A673 (cell line): Measurements from ENCODE around the gene GALNT2. TPM values are rescaled to one million over a fixed set of nuclear protein-coding genes. Genes with fewer than 3 reads are reported as not detected.

Experiments used
- BruUV-seq: library from RNA; stranded (reverse); fragments of 400-500 nt; replicated peaks from 2 replicates; lab custom pipeline; 2021; lab: Mats Ljungman, UMichigan
- CTCF ChIA-PET: fragments of 300-600 bp; sonication (Branson Sonifier 250); formaldehyde crosslinking; loops from one replicate; lab custom pipeline; 2022; ENCODE audit warnings: antibody characterized with exemption; lab: Charles Lee
- POLR2A ChIA-PET: fragments of 300-600 bp; sonication (Branson Sonifier 250); formaldehyde crosslinking; loops from one replicate; lab custom pipeline; 2022; ENCODE audit warnings: antibody characterized with exemption; ENCODE audit not compliant: low non-redundant PET; lab: Charles Lee
- DNase-seq: peaks from one replicate; pipeline ENCODE4 v3.0.0-alpha.2; 2015; ENCODE audit warnings: low spot score
- H3K27ac ChIP-seq: fragments of 200-600 bp; sonication (generic); 2 replicates; pipeline ENCODE4 v1.5.1; 2016; ENCODE audit warnings: mixed run types, low read depth, mild to moderate bottlenecking, mixed read lengths, antibody characterized with exemption, low read length; ENCODE audit not compliant: poor library complexity, severe bottlenecking
- H3K27me3 ChIP-seq: fragments of 200-600 bp; sonication (generic); replicated peaks from 2 replicates; pipeline ENCODE4 v1.6.1; 2017; ENCODE audit warnings: mixed run types, low read depth, mild to moderate bottlenecking, mixed read lengths, antibody characterized with exemption, low read length; ENCODE audit not compliant: insufficient read depth, poor library complexity
- H3K36me3 ChIP-seq: fragments of 200-600 bp; sonication (generic); 2 replicates; pipeline ENCODE4 v1.6.1; 2016; ENCODE audit warnings: mixed run types, mild to moderate bottlenecking, mixed read lengths, antibody characterized with exemption, low read length; ENCODE audit not compliant: insufficient read depth, poor library complexity, severe bottlenecking
- H3K4me1 ChIP-seq: fragments of 200-600 bp; sonication (generic); 2 replicates; pipeline ENCODE4 v1.6.1; 2017; ENCODE audit warnings: mixed run types, mild to moderate bottlenecking, mixed read lengths, antibody characterized with exemption, low read length; ENCODE audit not compliant: insufficient read depth, poor library complexity, severe bottlenecking
- H3K4me3 ChIP-seq: fragments of 200-600 bp; sonication (generic); 2 replicates; pipeline ENCODE4 v1.5.1; 2016; ENCODE audit warnings: low read depth, mixed run types, mild to moderate bottlenecking, mixed read lengths, low read length; ENCODE audit not compliant: poor library complexity, severe bottlenecking
- H3K9me3 ChIP-seq: fragments of 200-600 bp; sonication (generic); 2 replicates; pipeline ENCODE4 v1.6.1; 2016; ENCODE audit warnings: mixed run types, low read depth, mild to moderate bottlenecking, mixed read lengths, antibody characterized with exemption, low read length; ENCODE audit not compliant: poor library complexity, severe bottlenecking
- EZH2 ChIP-seq: fragments of 200-600 bp; sonication (generic); IDR thresholded peaks from 2 replicates; pipeline ENCODE4 v1.6.1; 2017; ENCODE audit warnings: borderline replicate concordance, low read depth, mild to moderate bottlenecking, mixed read lengths, antibody characterized with exemption, low read length; ENCODE audit not compliant: poor library complexity, severe bottlenecking
- intact Hi-C: fragments of 100-400 bp; cut with micrococcal nuclease; formaldehyde crosslinking; loops from one replicate; pipeline ENCODE4 v1.10.0; 2022; ENCODE audit not compliant: unreplicated experiment
- total RNA-seq: library from RNA; stranded (reverse); gene quantifications from 2 replicates; pipeline ENCODE4 v1.2.3, GENCODE V29; 2021
- TF ChIP-seq, protein P1 (sequence below): fragments of 300-800, 200-600 bp; sonication (generic); conservative IDR thresholded peaks from 2 replicates; pipeline ENCODE4 v1.5.1; 2017; ENCODE audit warnings: low read depth, mild to moderate bottlenecking, antibody characterized with exemption, low read length, moderate library complexity, mixed read lengths

GALNT2 gene
- total RNA-seq, 1 experiment from 2014 or later = 94.6 TPM

DNA sequence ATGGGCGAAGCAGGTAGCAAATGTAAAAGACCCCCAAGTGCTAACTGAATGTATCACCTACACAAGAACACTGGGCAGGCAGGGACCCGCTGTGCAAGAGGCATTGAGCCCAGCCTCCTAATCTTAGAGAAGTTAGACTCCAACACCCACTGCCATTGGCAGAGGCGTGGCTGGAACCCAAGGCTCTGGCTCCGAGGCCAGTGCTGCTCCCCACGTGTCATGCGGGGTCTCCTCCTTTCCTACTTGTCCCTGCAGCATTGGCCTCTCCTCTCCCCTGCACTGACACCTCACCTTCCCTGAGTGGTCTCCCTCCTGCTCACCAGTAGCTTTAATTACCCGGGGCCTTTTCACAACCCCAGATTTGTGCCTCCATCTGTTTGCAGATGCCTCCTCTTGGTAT, 107.0 kb downstream of the GALNT2 start:
- no peak for TF ChIP-seq EZH2
- TF ChIP-seq, protein P1, sequence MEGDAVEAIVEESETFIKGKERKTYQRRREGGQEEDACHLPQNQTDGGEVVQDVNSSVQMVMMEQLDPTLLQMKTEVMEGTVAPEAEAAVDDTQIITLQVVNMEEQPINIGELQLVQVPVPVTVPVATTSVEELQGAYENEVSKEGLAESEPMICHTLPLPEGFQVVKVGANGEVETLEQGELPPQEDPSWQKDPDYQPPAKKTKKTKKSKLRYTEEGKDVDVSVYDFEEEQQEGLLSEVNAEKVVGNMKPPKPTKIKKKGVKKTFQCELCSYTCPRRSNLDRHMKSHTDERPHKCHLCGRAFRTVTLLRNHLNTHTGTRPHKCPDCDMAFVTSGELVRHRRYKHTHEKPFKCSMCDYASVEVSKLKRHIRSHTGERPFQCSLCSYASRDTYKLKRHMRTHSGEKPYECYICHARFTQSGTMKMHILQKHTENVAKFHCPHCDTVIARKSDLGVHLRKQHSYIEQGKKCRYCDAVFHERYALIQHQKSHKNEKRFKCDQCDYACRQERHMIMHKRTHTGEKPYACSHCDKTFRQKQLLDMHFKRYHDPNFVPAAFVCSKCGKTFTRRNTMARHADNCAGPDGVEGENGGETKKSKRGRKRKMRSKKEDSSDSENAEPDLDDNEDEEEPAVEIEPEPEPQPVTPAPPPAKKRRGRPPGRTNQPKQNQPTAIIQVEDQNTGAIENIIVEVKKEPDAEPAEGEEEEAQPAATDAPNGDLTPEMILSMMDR = no peak
- intact Hi-C loops = no loop called here
- H3K36me3 ChIP-seq = no peaks in the 10 kb centered on the region
- H3K9me3 ChIP-seq = no peaks in the 10 kb centered on the region
- no peak overlapping the region for H3K27ac ChIP-seq
- H3K4me3 ChIP-seq = no peak overlapping the region
- ChIA-PET CTCF (no interaction called here), POLR2A (no interaction called here)
- H3K27me3 ChIP-seq = no peaks in the 10 kb centered on the region
- no TSS peak for BruUV-seq
- DNase-seq = no peak
- peaks cover 52% of the 10 kb centered on the region for H3K4me1 ChIP-seq

DNA sequence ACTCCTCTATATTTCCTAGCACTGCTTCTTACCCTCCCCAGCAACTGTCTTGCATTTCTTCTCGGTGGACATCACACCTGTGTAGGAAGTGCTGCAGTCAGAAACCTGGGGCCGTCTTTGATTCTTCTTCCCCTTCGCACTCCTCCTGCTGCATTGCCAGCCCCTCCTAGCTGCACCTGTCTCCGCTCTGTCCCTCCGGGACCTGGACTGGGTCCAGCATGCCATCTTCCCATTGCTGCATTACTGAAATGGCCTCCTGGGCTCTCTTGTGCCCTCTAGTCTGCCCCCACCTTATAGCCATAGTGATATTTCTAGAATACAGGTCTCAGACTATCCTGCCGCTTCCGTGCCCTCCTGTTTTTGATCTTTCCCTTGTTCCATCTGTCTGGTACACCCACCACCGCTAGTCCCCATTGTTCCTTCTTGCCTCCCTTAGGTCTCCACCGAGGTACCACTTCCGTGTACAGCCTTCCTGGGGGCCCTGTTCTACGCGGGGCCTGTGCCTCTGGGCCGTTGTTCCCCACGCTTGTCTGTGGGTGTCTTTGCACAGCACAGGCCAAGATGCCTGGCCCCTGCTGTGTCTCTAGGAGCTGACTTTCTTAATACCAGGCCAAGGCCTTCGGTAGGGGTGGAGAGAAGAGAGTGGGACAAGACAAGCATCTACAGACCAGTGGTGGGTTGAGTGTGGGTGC, 107.6 kb downstream of the GALNT2 start:
- TF ChIP-seq, protein P1 = no peak
- no peak for TF ChIP-seq EZH2
- ChIA-PET CTCF (no interaction called here), POLR2A (no interaction called here)
- Histone ChIP-seq H3K4me3 (no peak overlapping the region), H3K27ac (no peak overlapping the region), H3K27me3 (no peaks in the 10 kb centered on the region), H3K36me3 (no peaks in the 10 kb centered on the region), H3K4me1 (peaks cover 46% of the 10 kb centered on the region), H3K9me3 (no peaks in the 10 kb centered on the region)
- no TSS peak for BruUV-seq
- intact Hi-C loops = no loop called here
- DNase-seq = no peak

DNA sequence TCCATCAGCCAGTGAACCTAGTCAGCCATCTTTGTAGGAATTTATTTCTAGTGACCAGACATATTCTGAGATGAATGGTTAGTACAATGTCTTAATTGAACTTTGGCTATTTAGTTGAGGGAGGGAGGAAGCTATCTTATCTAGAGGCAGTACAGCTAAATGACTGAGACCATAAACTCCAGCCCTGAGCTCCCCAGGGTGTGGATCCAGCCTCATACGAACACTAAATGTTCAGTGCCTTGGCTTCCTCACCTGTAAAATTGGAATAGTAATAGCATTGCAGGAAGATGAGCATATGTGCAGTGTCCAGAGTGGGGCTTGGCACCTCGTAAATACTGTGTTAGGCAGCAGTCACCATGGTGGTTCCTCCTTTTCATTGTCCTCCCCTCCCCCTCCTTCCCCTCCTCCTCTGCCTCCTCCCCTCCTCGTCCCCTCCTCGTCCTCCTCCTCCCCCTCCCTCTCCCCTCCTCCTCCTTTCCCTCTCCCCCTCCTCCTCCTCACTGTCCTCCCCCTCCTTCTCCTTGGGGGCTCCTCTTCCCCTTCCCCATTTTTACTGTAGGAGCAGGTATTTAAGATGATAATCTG, 108.2 kb downstream of the GALNT2 start:
- intact Hi-C loops = no loop called here
- CTCF ChIA-PET = no interaction called here

More for the DNA sequence above, 108.2 kb downstream of the GALNT2 start:
- no peaks in the 10 kb centered on the region for H3K36me3 ChIP-seq
- POLR2A ChIA-PET = no interaction called here
- no peak overlapping the region for H3K4me3 ChIP-seq
- H3K27me3 ChIP-seq = no peaks in the 10 kb centered on the region
- DNase-seq = no peak
- no TSS peak for BruUV-seq
- TF ChIP-seq EZH2 = no peak
- TF ChIP-seq, protein P1 = no peak
- peaks cover 42% of the 10 kb centered on the region for H3K4me1 ChIP-seq
- no peaks in the 10 kb centered on the region for H3K9me3 ChIP-seq
- no peak overlapping the region for H3K27ac ChIP-seq
